Lung (tissue), 12 donors: ENCODE measurements around the gene GPRC5A. TPM values are rescaled to one million over a fixed set of nuclear protein-coding genes. Genes with fewer than 3 reads are reported as not detected.

Experiments used
- ATAC-seq: fragments of 200-7000 bp; cut with Tn5 transposase; one replicate; pipeline ENCODE4 v1.9.1; 2020; ENCODE audit warnings: moderate number of reproducible peaks; ENCODE audit not compliant: insufficient read depth, low FRiP score
- DNase-seq, 3 donors: peaks; one replicate each; pipeline ENCODE4 v3.0.0-alpha.2; 2013 to 2017
- H3K27ac ChIP-seq, 2 donors: one replicate each; pipeline ENCODE4 v1.5.1; 2013; ENCODE audit warnings: mild to moderate bottlenecking in 2 of 2, moderate library complexity in 2 of 2, control low read depth in 1 of 2, inconsistent platforms in 1 of 2, low read depth in 1 of 2, low read length in 1 of 2
- H3K27me3 ChIP-seq, 3 donors: one replicate each; pipeline ENCODE4 v1.5.1; 2013; ENCODE audit warnings: low read length in 2 of 3; ENCODE audit not compliant: control insufficient read depth in 3 of 3, insufficient read depth in 3 of 3
- H3K36me3 ChIP-seq, 4 donors: one replicate each; pipeline ENCODE4 v1.5.1; 2013; ENCODE audit warnings: low read length in 4 of 4, mild to moderate bottlenecking in 1 of 4, moderate library complexity in 1 of 4; ENCODE audit not compliant: control insufficient read depth in 4 of 4, insufficient read depth in 4 of 4
- H3K4me1 ChIP-seq, 5 donors: one replicate each; pipeline ENCODE4 v1.5.1; 2013; ENCODE audit warnings: low read length in 5 of 5, mild to moderate bottlenecking in 2 of 5, moderate library complexity in 1 of 5; ENCODE audit not compliant: control insufficient read depth in 5 of 5, insufficient read depth in 5 of 5
- H3K4me3 ChIP-seq: one replicate; pipeline ENCODE4 v1.5.1; 2013; ENCODE audit warnings: mild to moderate bottlenecking, control low read depth, moderate library complexity
- H3K9ac ChIP-seq, 2 donors: one replicate each; pipeline ENCODE4 v1.5.1; 2013; ENCODE audit warnings: low read length in 2 of 2, control low read depth in 1 of 2; ENCODE audit not compliant: insufficient read depth in 1 of 2
- H3K9me3 ChIP-seq, 4 donors: one replicate each; pipeline ENCODE4 v1.5.1; 2013; ENCODE audit warnings: low read length in 3 of 4, mild to moderate bottlenecking in 1 of 4, moderate library complexity in 1 of 4; ENCODE audit not compliant: control insufficient read depth in 4 of 4, insufficient read depth in 3 of 4
- CTCF ChIP-seq: IDR thresholded peaks from 2 replicates; pipeline ENCODE4 v1.5.1; 2012; ENCODE audit warnings: mild to moderate bottlenecking; ENCODE audit errors: control extremely low read depth, extremely low read depth
- WGBS, 2 donors: extraction: QIAGEN DNeasy Blood & Tissue Kit; methylation state at CpG; one replicate each; pipeline ENCODE4 v1.1.7; 2013; 5-methylcytosine and 5-hydroxymethylcytosine counted together
- polyA plus RNA-seq, 2 donors: library from polyadenylated mRNA; stranded (reverse); fragments of 200-250 nt; gene quantifications; one replicate each; pipeline ENCODE4 v1.2.1, GENCODE V29; 2013
- total RNA-seq, 2 donors: library from RNA; depleted of rRNA in 1 of 2; stranded (reverse); fragments of >200 nt in 1 of 2; gene quantifications; one replicate each; pipeline ENCODE4 v1.2.1, GENCODE V29; 2014 to 2021
- donor health status: control.
- donor health status: control.
- donor health status: Bipolar disorder and iron deficiency.
- donor health status: healthy.
- donor health status: DM: yes; HTN: yes; CAD: no.

GPRC5A gene
- total and polyA plus RNA-seq, 4 donors, result 117 to 418 (median 172) TPM

DNA sequence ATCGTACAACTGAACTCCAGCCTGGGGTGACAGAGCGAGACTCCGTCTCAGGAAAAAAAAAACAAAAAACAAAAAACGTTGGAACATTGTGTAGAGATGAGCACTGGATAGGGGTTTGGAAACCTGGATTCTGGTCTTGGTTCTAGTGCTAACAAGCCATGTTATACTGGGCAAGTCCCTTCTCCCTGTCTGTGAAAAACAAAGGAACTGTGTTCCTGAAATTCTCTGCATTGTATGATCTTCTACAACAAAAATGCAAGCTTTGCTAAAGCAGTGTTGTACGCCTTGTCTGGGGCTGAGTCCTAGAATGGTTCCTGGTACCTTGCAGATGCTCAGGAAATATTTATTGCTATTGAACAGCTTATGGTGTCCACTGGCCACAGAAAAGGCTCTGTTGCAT, 47.2 kb downstream of the GPRC5A start:
- no peaks in the 10 kb centered on the region for H3K9me3 ChIP-seq
- no peak for TF ChIP-seq CTCF
- no peaks in the 10 kb centered on the region for H3K36me3 ChIP-seq
- H3K27me3 ChIP-seq, result no peaks in the 10 kb centered on the region
- WGBS, 2 donors, result 83 to 88% methylated on average over 5 of the region's 5 CpGs
- ATAC-seq (no peak), DNase-seq (no peak)
- H3K4me3 ChIP-seq, result no peak overlapping the region
- H3K4me1 ChIP-seq, result no peaks in the 10 kb centered on the region
- H3K9ac ChIP-seq, result no peak overlapping the region
- H3K27ac ChIP-seq, result no peak overlapping the region

- Histone ChIP-seq H3K4me1 (peaks cover 0 to 2% (median 0%) of the 10 kb centered on the region in 5 donors), H3K9ac (no peak overlapping the region), H3K27me3 (no peaks in the 10 kb centered on the region), H3K36me3 (no peaks in the 10 kb centered on the region), H3K4me3 (no peak overlapping the region), H3K9me3 (no peaks in the 10 kb centered on the region), H3K27ac (no peak overlapping the region)
- no peak for TF ChIP-seq CTCF
- ATAC-seq (no peak), DNase-seq (no peak)
- 76 to 84% methylated on average over 1 of the region's 1 CpG for WGBS, 2 donors
Measured at GRCh38 chr12:12939888-12940287, 48.5 kb downstream of the GPRC5A start.

GRCh38 chr12:12941450-12942350, 50.3 kb downstream of the GPRC5A start:
- ATAC-seq, result no peak
- WGBS, 2 donors, result 91 to 96% methylated on average over 10 of the region's 10 CpGs

More at GRCh38 chr12:12941450-12942350, 50.3 kb downstream of the GPRC5A start:
- Histone ChIP-seq H3K27ac (no peak overlapping the region), H3K9me3 (no peaks in the 10 kb centered on the region), H3K4me3 (no peak overlapping the region), H3K9ac (no peak overlapping the region), H3K27me3 (no peaks in the 10 kb centered on the region), H3K36me3 (no peaks in the 10 kb centered on the region), H3K4me1 (peaks cover 0 to 2% (median 0%) of the 10 kb centered on the region in 5 donors)
- DNase-seq, result no peak
- no peak for TF ChIP-seq CTCF
